ENCODE data around the gene ZNF785.

DNA sequence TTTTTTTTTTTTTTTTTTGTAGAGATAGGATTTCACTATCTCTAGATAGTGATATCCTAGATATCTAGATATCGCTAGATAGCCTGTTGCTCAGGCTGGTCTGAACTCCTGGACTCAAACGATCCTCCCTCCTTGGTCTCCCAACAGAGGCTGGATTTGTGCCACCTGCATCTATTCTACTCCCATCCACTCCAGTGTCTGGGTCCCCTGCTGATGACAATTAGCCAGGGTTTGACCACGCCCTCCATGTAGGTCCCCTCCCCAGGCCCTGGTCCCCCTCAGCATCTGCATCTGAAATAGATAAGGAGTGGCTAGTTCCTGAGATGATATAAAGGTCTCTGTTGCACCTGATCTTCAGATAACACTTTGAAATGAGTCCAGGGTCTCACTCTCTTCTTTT lies 16.2 kb downstream of the ZNF785 start:
- TF ChIP-seq FOXK2 (IDR thresholded peaks at IDR 0.05) (no peak), SP1 (IDR thresholded peaks at IDR 0.05) (no peak), FOXM1 (IDR thresholded peaks at IDR 0.05; ENCODE audit: borderline replicate concordance) (no peak), SUZ12 (IDR thresholded peaks at IDR 0.05) (no peak), BHLHE40 (IDR thresholded peaks at IDR 0.05; ENCODE audit: borderline replicate concordance) (no peak), ARNT (IDR thresholded peaks at IDR 0.05) (no peak), FOXA1 (IDR thresholded peaks at IDR 0.05) (no peak), CTBP1 (IDR thresholded peaks at IDR 0.05; ENCODE audit: borderline replicate concordance) (no peak), HDGF (IDR thresholded peaks at IDR 0.05; ENCODE audit: borderline replicate concordance) (no peak), ZNF384 (IDR thresholded peaks at IDR 0.05) (no peak), NFRKB (IDR thresholded peaks at IDR 0.05) (no peak), ELF4 (IDR thresholded peaks at IDR 0.05) (no peak), TARDBP (IDR thresholded peaks at IDR 0.05) (no peak)
- TF ChIP-seq, protein P1, sequence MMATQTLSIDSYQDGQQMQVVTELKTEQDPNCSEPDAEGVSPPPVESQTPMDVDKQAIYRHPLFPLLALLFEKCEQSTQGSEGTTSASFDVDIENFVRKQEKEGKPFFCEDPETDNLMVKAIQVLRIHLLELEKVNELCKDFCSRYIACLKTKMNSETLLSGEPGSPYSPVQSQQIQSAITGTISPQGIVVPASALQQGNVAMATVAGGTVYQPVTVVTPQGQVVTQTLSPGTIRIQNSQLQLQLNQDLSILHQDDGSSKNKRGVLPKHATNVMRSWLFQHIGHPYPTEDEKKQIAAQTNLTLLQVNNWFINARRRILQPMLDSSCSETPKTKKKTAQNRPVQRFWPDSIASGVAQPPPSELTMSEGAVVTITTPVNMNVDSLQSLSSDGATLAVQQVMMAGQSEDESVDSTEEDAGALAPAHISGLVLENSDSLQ (IDR thresholded peaks at IDR 0.05): no peak

Data from HEK293T (cell line).